Spleen (tissue), 11 donors: Measurements from ENCODE around the gene PRR29. TPM values are rescaled to one million over a fixed set of nuclear protein-coding genes. Genes with fewer than 3 reads are reported as not detected.
A peak's percentile ranks its signal among the peaks of the same experiment; 100 is the strongest.

Experiments used
- DNase-seq: peaks from one replicate; pipeline ENCODE4 v3.0.0-alpha.2; 2020
- H3K27ac ChIP-seq, 8 donors: fragments of 200-600 bp; sonication (generic) in 7 of 8; 1 replicate in 4 of 8; 2 replicates in 4 of 8; pipeline versions ENCODE4 v1.5.0 to v1.8.0; 2016 to 2021; ENCODE audit warnings: inconsistent platforms in 4 of 8, mild to moderate bottlenecking in 4 of 8, moderate library complexity in 1 of 8
- H3K27me3 ChIP-seq, 7 donors: fragments of 200-600 bp; sonication (generic) in 6 of 7; replicated peaks in 1 of 7; 1 replicate in 4 of 7; 2 replicates in 3 of 7; pipeline versions ENCODE4 v1.5.0 to v1.8.0; 2016 to 2021; ENCODE audit warnings: inconsistent platforms in 3 of 7, mild to moderate bottlenecking in 1 of 7
- H3K36me3 ChIP-seq, 6 donors: fragments of 200-600 bp; sonication (generic) in 5 of 6; 1 replicate in 4 of 6; 2 replicates in 2 of 6; pipeline versions ENCODE4 v1.5.0 to v1.8.0; 2016 to 2021; ENCODE audit warnings: inconsistent platforms in 2 of 6
- H3K4me1 ChIP-seq, 6 donors: fragments of 200-600 bp; sonication (generic) in 5 of 6; 1 replicate in 3 of 6; 2 replicates in 3 of 6; pipeline versions ENCODE4 v1.5.0 to v1.8.0; 2016 to 2021; ENCODE audit warnings: inconsistent platforms in 3 of 6
- H3K4me3 ChIP-seq, 8 donors: fragments of 200-600 bp; sonication (generic) in 7 of 8; 1 replicate in 4 of 8; 2 replicates in 4 of 8; pipeline versions ENCODE4 v1.5.0 to v1.8.0; 2016 to 2021; ENCODE audit warnings: inconsistent platforms in 4 of 8, mild to moderate bottlenecking in 4 of 8, moderate library complexity in 2 of 8
- H3K9me3 ChIP-seq, 8 donors: fragments of 200-600 bp; sonication (generic) in 7 of 8; 1 replicate in 4 of 8; 2 replicates in 4 of 8; pipeline versions ENCODE4 v1.5.0 to v1.8.0; 2016 to 2021; ENCODE audit warnings: inconsistent platforms in 4 of 8
- CTCF ChIP-seq, 11 experiments: fragments of 200-600 bp in 7 of 11; fragments of 450-650 bp in 4 of 11; sonication (generic) in 4 of 11; IDR thresholded peaks in 8 of 11; conservative IDR thresholded peaks in 3 of 11; 1 replicate in 7 of 11; 2 replicates in 4 of 11; pipeline versions ENCODE4 v1.4.0 to v1.8.0; 2016 to 2021; ENCODE audit warnings: antibody characterized with exemption in 11 of 11, inconsistent platforms in 4 of 11, mild to moderate bottlenecking in 1 of 11
- POLR2A ChIP-seq, 3 donors: fragments of 450-650 bp; IDR thresholded peaks; one replicate each; pipeline ENCODE4 v1.5.1; 2017; ENCODE audit warnings: antibody characterized with exemption in 3 of 3, mild to moderate bottlenecking in 1 of 3
- POLR2AphosphoS5 ChIP-seq, 3 donors: sonication (generic); formaldehyde crosslinking; IDR thresholded peaks; one replicate each; pipeline ENCODE4 v1.5.1; 2017; ENCODE audit warnings: antibody characterized with exemption in 3 of 3
- WGBS, 5 donors: extraction: QIAGEN DNeasy Blood & Tissue Kit in 3 of 5; methylation state at CpG; one replicate each; pipeline versions ENCODE4 v1.1.5 to v1.1.7; 2013 to 2018; 5-methylcytosine and 5-hydroxymethylcytosine counted together
- intact Hi-C: fragments of 100-400 bp; cut with DNase I; formaldehyde crosslinking; loops from one replicate; pipeline ENCODE4 v1.15.0; 2023; ENCODE audit warnings: low total_unique reads
- polyA plus RNA-seq, 3 donors: library from polyadenylated mRNA; stranded (reverse); fragments of 200-250 nt; gene quantifications; one replicate each; pipeline ENCODE4 v1.2.1, GENCODE V29; 2013
- total RNA-seq, 7 donors: library from RNA; depleted of rRNA in 3 of 7; stranded (reverse); fragments of >200 nt in 3 of 7; fragmentation: NEBNext Ultra II Directional in 4 of 7; extraction: Animal tissue kit (Norgen Biotek cat#: 25700) in 4 of 7; gene quantifications; one replicate each; pipeline versions ENCODE4 v1.1.0 to v1.2.1, GENCODE V29; 2016 to 2021
- donor health status: healthy with polysubstance abuse.
- donor health status: DM: no; HTN: no; CAD: no; lungs with moderate emphysema.
- donor health status: DM: no; HTN: no; CAD: no.
- donor health status: Bipolar disorder and iron deficiency.
- donor health status: healthy.
- donor health status: DM: no; HTN: no; CAD: no.
- donor health status: DM: yes; HTN: yes; CAD: no.

The PRR29 gene
- total and polyA plus RNA-seq, 10 donors, result 0.65 to 9.1 (median 3.4) TPM

- H3K36me3 ChIP-seq, result peaks cover 0 to 75% (median 23%) of the 10 kb centered on the region in 6 donors
- no peak for DNase-seq
- H3K4me3 ChIP-seq, result no peak overlapping the region
- WGBS, 5 donors, result 77 to 87% (median 78%) methylated on average over 5 of the region's 5 CpGs
- no peaks in the 10 kb centered on the region for H3K27me3 ChIP-seq
- H3K9me3 ChIP-seq, result no peaks in the 10 kb centered on the region
- TF ChIP-seq POLR2AphosphoS5 (IDR thresholded peaks at IDR 0.05) (no peak), CTCF (IDR thresholded peaks at IDR 0.05 in 8 of 11, conservative IDR thresholded peaks at IDR 0.05 in 3 of 11) (no peak), POLR2A (IDR thresholded peaks at IDR 0.05) (no peak)
- peaks cover 31 to 100% (median 73%) of the 10 kb centered on the region in 6 donors for H3K4me1 ChIP-seq
- intact Hi-C loops, result no loop called here
- H3K27ac ChIP-seq, result peak overlapping the region; percentile 17 to 89 (median 74)
Measured at GRCh38 chr17:64008346-64008745, 10.2 kb downstream of the PRR29 start.

- DNase-seq, result no peak
- intact Hi-C loops, result no loop called here
Measured at GRCh38 chr17:64008830-64009229, 10.7 kb downstream of the PRR29 start.

GRCh38 chr17:64009571-64010402 lies 11.6 kb downstream of the PRR29 start:
- Histone ChIP-seq H3K9me3 (no peaks in the 10 kb centered on the region), H3K4me1 (peaks cover 34 to 100% (median 78%) of the 10 kb centered on the region in 6 donors), H3K27ac (peak overlapping the region in 6 of 8 donors; percentile 60 to 89 (median 84)), H3K4me3 (no peak overlapping the region), H3K27me3 (no peaks in the 10 kb centered on the region), H3K36me3 (peaks cover 0 to 61% (median 9%) of the 10 kb centered on the region in 6 donors)
- 54 to 67% (median 57%) methylated on average over 8 of the region's 8 CpGs for WGBS, 5 donors
- no peak for DNase-seq
- intact Hi-C loops, result no loop called here
- peak in 1 of 3 donors; percentile 54 for TF ChIP-seq POLR2AphosphoS5 (IDR thresholded peaks at IDR 0.05)
- no peak for TF ChIP-seq POLR2A (IDR thresholded peaks at IDR 0.05)
- no peak for TF ChIP-seq CTCF (IDR thresholded peaks at IDR 0.05 in 8 of 11, conservative IDR thresholded peaks at IDR 0.05 in 3 of 11)

More at GRCh38 chr17:64008830-64009229, 10.7 kb downstream of the PRR29 start:
- Histone ChIP-seq H3K36me3 (peaks cover 0 to 70% (median 18%) of the 10 kb centered on the region in 6 donors), H3K27ac (peak overlapping the region in 7 of 8 donors; percentile 56 to 89 (median 83)), H3K9me3 (no peaks in the 10 kb centered on the region), H3K4me1 (peaks cover 32 to 100% (median 75%) of the 10 kb centered on the region in 6 donors), H3K27me3 (no peaks in the 10 kb centered on the region), H3K4me3 (no peak overlapping the region)
- WGBS, 5 donors, result 33 to 52% (median 46%) methylated on average over 4 of the region's 4 CpGs
- TF ChIP-seq CTCF (IDR thresholded peaks at IDR 0.05 in 8 of 11, conservative IDR thresholded peaks at IDR 0.05 in 3 of 11) (no peak), POLR2AphosphoS5 (IDR thresholded peaks at IDR 0.05) (peak in 1 of 3 donors; percentile 11), POLR2A (IDR thresholded peaks at IDR 0.05) (no peak)

GRCh38 chr17:64015447-64015846 lies 17.3 kb downstream of the PRR29 start:
- DNase-seq, result no peak
- Histone ChIP-seq H3K4me1 (peaks cover 30 to 100% (median 78%) of the 10 kb centered on the region in 6 donors), H3K27me3 (no peaks in the 10 kb centered on the region), H3K4me3 (peak overlapping the region in 2 of 8 donors; percentile 53 to 77), H3K9me3 (no peaks in the 10 kb centered on the region), H3K36me3 (peaks cover 0 to 18% (median 0%) of the 10 kb centered on the region in 6 donors), H3K27ac (peak overlapping the region; percentile 71 to 98 (median 96))
- TF ChIP-seq POLR2AphosphoS5 (IDR thresholded peaks at IDR 0.05) (no peak), CTCF (IDR thresholded peaks at IDR 0.05 in 8 of 11, conservative IDR thresholded peaks at IDR 0.05 in 3 of 11) (no peak), POLR2A (IDR thresholded peaks at IDR 0.05) (no peak)
- intact Hi-C loops, result no loop called here
- WGBS, 5 donors, result 78 to 88% (median 87%) methylated on average over 6 of the region's 6 CpGs
